ENCODE results near the gene NDUFB6.

DNA sequence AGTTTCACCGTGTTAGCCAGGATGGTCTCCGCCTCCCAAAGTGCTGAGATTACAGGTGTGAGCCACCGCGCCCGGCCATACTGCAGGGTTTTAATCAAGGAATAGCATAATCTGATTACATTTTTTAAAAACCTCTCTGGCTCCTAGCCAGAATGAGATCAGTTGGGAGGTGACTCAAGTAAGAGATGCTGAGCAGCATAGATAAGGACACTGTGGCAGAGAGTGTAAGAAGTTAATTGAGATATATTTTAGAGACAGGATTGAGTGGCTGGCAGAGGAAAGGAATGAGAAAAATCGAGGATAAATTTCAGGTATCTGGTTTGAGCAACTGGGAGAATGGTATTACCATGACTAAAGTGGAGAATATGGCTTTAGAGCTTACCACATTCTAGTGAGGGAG lies 39.6 kb downstream of the NDUFB6 start:
- no peak for TF ChIP-seq ARNTL (CRISPR knock-in tag; IDR thresholded peaks at IDR 0.05; ENCODE audit: borderline replicate concordance, low read depth)
- TF ChIP-seq ZFP30 (CRISPR knock-in tag; IDR thresholded peaks at IDR 0.05): no peak

Data from SK-N-SH treated with all-trans-retinoic acid at 6 μM for 48 hours (cell line).